Large intestine (tissue), 3 donors: ENCODE results near the gene JAML. TPM values are rescaled to one million over a fixed set of nuclear protein-coding genes. Genes with fewer than 3 reads are reported as not detected.

Experiments
- DNase-seq, 2 donors: peaks; one replicate each; pipeline versions ENCODE4 v3.0.0 to v3.0.0-alpha.2; 2013
- H3K27ac ChIP-seq: one replicate; pipeline ENCODE4 v1.5.1; 2013; ENCODE audit warnings: low read length
- H3K27me3 ChIP-seq: 2 replicates; pipeline ENCODE4 v1.6.1; 2013; ENCODE audit warnings: low read length; ENCODE audit not compliant: control insufficient read depth, insufficient read depth
- H3K36me3 ChIP-seq: 2 replicates; pipeline ENCODE4 v1.6.1; 2013; ENCODE audit warnings: low read length; ENCODE audit not compliant: control insufficient read depth, insufficient read depth
- H3K4me1 ChIP-seq: one replicate; pipeline ENCODE4 v1.6.1; 2013; ENCODE audit warnings: low read length; ENCODE audit not compliant: control insufficient read depth, insufficient read depth
- H3K4me3 ChIP-seq: one replicate; pipeline ENCODE4 v1.5.1; 2013; ENCODE audit warnings: low read length
- H3K9me3 ChIP-seq: one replicate; pipeline ENCODE4 v1.6.1; 2013; ENCODE audit warnings: mild to moderate bottlenecking, low read depth, low read length, moderate library complexity; ENCODE audit not compliant: control insufficient read depth
- WGBS: methylation state at CpG from one replicate; pipeline ENCODE4 v1.1.5; 2013; ENCODE audit warnings: low lambda C conversion rate; ENCODE audit not compliant: insufficient coverage; 5-methylcytosine and 5-hydroxymethylcytosine counted together
- polyA plus RNA-seq: library from polyadenylated mRNA; unstranded; fragments of 120-200 nt; gene quantifications from one replicate; pipeline ENCODE4 v1.2.1, GENCODE V29; 2013

Gene JAML
- polyA plus RNA-seq, 1 donor = 35.2 TPM

DNA sequence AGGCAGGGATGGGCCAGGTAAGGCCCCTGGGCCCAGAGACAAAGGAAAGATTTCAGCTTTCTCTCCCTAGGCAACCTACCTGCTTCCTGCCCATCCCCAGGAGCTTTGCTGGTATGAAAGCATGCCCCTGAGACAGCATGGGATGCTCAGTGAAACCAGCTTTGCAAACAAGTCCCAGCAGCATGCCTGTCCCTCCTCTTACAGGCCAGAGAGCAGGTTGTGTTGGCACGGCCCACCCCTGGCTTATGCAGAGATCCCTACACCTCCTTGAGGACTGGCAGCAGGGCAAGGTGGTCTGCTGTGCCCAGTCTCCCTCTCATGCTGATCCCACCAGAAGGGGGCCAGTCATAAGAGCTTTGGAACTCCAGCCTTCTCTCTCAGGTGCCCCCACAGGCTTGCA, 75.3 kb downstream of the JAML start:
- Histone ChIP-seq H3K9me3 (peaks cover 3% of the 10 kb centered on the region), H3K4me3 (no peak overlapping the region), H3K27me3 (peaks cover 75% of the 10 kb centered on the region), H3K27ac (no peak overlapping the region), H3K4me1 (peaks cover 23% of the 10 kb centered on the region), H3K36me3 (no peaks in the 10 kb centered on the region)
- no peak for DNase-seq
- WGBS = no CpG with 5 or more reads among the region's 1 CpG

DNA sequence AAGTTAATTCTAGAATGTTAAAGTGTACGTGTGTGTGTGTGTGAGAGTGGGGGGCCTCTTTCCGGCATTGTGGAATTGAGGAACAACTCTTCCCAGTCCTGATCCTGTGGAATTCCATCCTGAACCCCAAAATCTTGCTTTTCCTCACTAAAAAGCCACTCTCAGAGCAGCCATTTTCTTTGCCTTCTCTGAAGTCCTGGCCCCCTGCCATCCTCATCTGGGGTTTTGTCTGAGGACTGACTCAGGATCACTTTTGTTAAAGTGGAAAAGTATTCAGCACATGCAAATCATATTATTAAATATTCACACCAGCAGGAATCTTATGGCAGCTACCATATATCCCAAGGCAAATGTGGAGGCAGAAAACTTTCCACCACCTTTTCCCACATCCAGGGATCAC, 76.0 kb downstream of the JAML start:
- no peak for DNase-seq
- WGBS = no CpG with 5 or more reads among the region's 2 CpGs
- no peaks in the 10 kb centered on the region for H3K36me3 ChIP-seq
- H3K27ac ChIP-seq = no peak overlapping the region
- H3K9me3 ChIP-seq = peaks cover 3% of the 10 kb centered on the region
- peaks cover 16% of the 10 kb centered on the region for H3K4me1 ChIP-seq
- H3K27me3 ChIP-seq = peaks cover 75% of the 10 kb centered on the region
- H3K4me3 ChIP-seq = no peak overlapping the region

- peaks cover 74% of the 10 kb centered on the region for H3K27me3 ChIP-seq
- peaks cover 11% of the 10 kb centered on the region for H3K4me1 ChIP-seq
- no peak for DNase-seq
- no peaks in the 10 kb centered on the region for H3K36me3 ChIP-seq
- no peak overlapping the region for H3K4me3 ChIP-seq
- WGBS = no CpG with 5 or more reads among the region's 8 CpGs
- H3K9me3 ChIP-seq = peaks cover 3% of the 10 kb centered on the region
- H3K27ac ChIP-seq = no peak overlapping the region
These were observed 76.6 kb downstream of the JAML start for GRCh38 chr11:118148240-118148639.

GRCh38 chr11:118147502-118147901, 77.3 kb downstream of the JAML start:
- peaks cover 74% of the 10 kb centered on the region for H3K27me3 ChIP-seq
- no peaks in the 10 kb centered on the region for H3K36me3 ChIP-seq
- H3K9me3 ChIP-seq = peaks cover under 1% of the 10 kb centered on the region
- DNase-seq = no peak
- no CpG with 5 or more reads among the region's 3 CpGs for WGBS
- no peak overlapping the region for H3K27ac ChIP-seq
- no peak overlapping the region for H3K4me3 ChIP-seq
- peaks cover 7% of the 10 kb centered on the region for H3K4me1 ChIP-seq

- Histone ChIP-seq H3K36me3 (no peaks in the 10 kb centered on the region), H3K9me3 (no peaks in the 10 kb centered on the region), H3K27me3 (peaks cover 65% of the 10 kb centered on the region), H3K4me1 (no peaks in the 10 kb centered on the region), H3K27ac (no peak overlapping the region), H3K4me3 (no peak overlapping the region)
- DNase-seq = no peak
- no CpG with 5 or more reads among the region's 6 CpGs for WGBS
These were observed 78.3 kb downstream of the JAML start for GRCh38 chr11:118146554-118146953.

GRCh38 chr11:118145285-118146227, 79.3 kb downstream of the JAML start:
- no CpG with 5 or more reads among the region's 78 CpGs for WGBS
- Histone ChIP-seq H3K27me3 (peaks cover 59% of the 10 kb centered on the region), H3K27ac (no peak overlapping the region)

DNA sequence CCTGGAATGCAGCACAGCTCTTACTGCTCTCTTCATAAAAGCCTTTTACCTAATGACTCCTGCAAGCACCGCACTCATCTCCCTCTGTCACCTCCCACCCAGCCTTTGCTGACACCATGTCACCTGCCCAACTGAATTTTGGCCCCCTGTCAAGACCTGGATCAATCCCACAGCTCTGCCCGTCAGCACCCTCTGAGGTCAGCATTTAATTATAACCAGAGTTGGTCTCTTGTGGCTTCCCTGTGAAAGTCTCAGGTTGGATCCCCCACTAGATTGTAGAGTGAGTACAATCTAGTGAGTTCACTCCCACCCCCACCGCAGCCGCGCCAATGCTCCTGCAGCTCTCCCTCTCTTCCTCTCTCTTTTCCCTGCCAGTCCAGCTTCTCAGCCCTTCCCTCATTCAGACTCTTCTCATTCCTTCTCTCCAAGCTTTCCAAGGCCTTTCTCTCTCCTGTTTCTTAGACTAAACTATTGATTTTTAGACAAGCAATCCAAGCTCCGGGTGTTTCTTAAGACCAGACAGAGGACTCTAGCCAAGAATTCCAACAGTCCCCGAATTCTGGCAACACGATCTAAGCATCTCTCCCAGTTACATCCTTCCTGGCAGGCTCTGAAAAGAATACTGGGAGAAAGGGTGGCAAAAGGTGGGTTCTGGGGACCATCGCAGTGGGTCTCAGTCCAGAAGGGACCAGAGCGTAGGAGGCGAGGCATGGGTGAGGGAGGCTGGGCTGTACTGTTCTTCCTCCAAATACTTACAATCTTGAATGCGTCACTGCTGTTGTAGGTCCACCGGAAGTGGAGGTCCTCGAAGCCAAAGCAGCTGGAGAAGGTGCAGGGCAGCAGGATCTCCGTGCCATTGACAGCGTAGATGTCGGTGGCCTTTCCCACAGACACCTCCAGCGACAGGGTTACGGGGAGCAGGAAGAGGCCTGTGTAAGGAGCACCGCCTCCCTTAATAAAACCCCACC, 80.2 kb downstream of the JAML start:
- DNase-seq = no peak
- no peak overlapping the region for H3K27ac ChIP-seq
- H3K4me3 ChIP-seq = no peak overlapping the region
- 87% methylated on average over 3 of the region's 20 CpGs for WGBS
- H3K36me3 ChIP-seq = no peaks in the 10 kb centered on the region
- H3K4me1 ChIP-seq = no peaks in the 10 kb centered on the region
- H3K27me3 ChIP-seq = peaks cover 53% of the 10 kb centered on the region
- no peaks in the 10 kb centered on the region for H3K9me3 ChIP-seq

More at GRCh38 chr11:118145285-118146227, 79.3 kb downstream of the JAML start:
- Histone ChIP-seq H3K9me3 (no peaks in the 10 kb centered on the region), H3K4me3 (peak overlapping the region; percentile 69), H3K36me3 (no peaks in the 10 kb centered on the region), H3K4me1 (no peaks in the 10 kb centered on the region)
- DNase-seq = peak; percentile 89 to 90

Other genes with a start within 250 kb of the JAML start
- gene IL10RA, start 238.6 kb downstream of the JAML start, polyA plus RNA-seq = 8.6 TPM
- 62.6 TPM for gene TMPRSS4, start 147.9 kb downstream of the JAML start, polyA plus RNA-seq
- gene SMIM35, start 138.0 kb downstream of the JAML start, polyA plus RNA-seq = 0.46 TPM
- 4.2 TPM for gene SCN4B, start 72.2 kb downstream of the JAML start, polyA plus RNA-seq
- 1.3 TPM for gene SCN2B, start 48.4 kb downstream of the JAML start, polyA plus RNA-seq
- gene MPZL3, start 27.4 kb upstream of the JAML start, polyA plus RNA-seq = 16.7 TPM
- gene MPZL2, start 39.3 kb upstream of the JAML start, polyA plus RNA-seq = 32.8 TPM
- gene CD3E, start 79.7 kb upstream of the JAML start, polyA plus RNA-seq = 9.1 TPM
- 7.4 TPM for gene CD3D, start 117.7 kb upstream of the JAML start, polyA plus RNA-seq
- 2.5 TPM for gene CD3G, start 119.3 kb upstream of the JAML start, polyA plus RNA-seq
- 39.6 TPM for gene UBE4A, start 134.6 kb upstream of the JAML start, polyA plus RNA-seq
- gene ATP5MG, start 176.6 kb upstream of the JAML start, polyA plus RNA-seq = 285 TPM
- gene KMT2A, start 211.5 kb upstream of the JAML start, polyA plus RNA-seq = 34.8 TPM